Measurements from ENCODE around the gene BCL3. TPM values are rescaled to one million over a fixed set of nuclear protein-coding genes. Genes with fewer than 3 reads are reported as not detected.

BCL3 gene
- total and polyA plus RNA-seq, 2 of the 13 experiments (the other 11 are each of a cell fraction or from before 2014, with no cell fraction given) = 2.3 to 4.0 TPM

DNA sequence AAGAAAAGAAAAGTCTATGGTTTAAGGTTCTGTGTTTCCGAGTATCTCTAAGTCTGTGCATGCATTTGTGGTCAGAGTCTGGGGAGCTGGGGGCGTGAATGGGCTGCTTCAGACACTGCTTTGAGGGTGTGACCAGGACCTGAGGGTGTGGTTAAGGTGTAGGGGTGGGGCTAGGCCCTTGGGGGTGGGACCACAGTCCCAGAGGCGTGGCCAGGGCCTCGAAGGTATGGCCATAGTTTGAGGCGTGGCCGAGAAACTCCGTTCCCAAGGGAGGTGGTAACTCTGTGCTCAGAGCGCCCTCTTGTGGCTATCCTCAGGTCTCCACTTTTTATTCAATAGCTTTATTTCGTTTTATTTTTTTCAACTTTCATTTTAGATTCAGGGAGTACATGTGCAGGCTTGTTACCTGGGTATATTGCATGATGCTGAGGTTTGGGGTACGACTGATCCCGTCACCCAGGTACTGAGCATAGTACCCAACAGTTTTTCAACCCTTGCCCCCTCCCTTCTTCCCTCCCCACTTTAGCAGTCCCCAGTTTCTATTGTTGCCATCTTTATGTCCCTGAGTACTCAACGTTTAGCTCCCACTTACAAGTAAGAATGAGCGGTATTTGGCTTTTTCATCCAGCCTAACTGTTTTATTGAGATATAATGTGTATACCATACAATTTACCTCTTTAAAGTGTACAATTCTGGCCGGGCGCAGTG, 22.2 kb downstream of the BCL3 start (continued):
- 0 out of 2 replicates have a peak, but pooled peaks have one; percentile 21 for TF ChIP-seq ZNF574 (CRISPR knock-in tag; IDR thresholded peaks at IDR 0.05)
- no peak for TF ChIP-seq SP5 (CRISPR knock-in tag; IDR thresholded peaks at IDR 0.05; ENCODE audit: borderline replicate concordance, low read depth)
- peak; percentile 42; the same call in 1 of the 2 replicates for TF ChIP-seq SALL1 (CRISPR knock-in tag; IDR thresholded peaks at IDR 0.05)
- TF ChIP-seq TAF15 (IDR thresholded peaks at IDR 0.05; ENCODE audit: low read depth, low read length, poor library complexity, severe bottlenecking) = no peak
- TF ChIP-seq ZSCAN31 (CRISPR knock-in tag; IDR thresholded peaks at IDR 0.05; ENCODE audit: low read depth) = peak; percentile 33; the same call in 1 of the 2 replicates
- TF ChIP-seq ZNF746 (CRISPR knock-in tag; IDR thresholded peaks at IDR 0.05) = no peak
- no peak for TF ChIP-seq RNF2 (conservative IDR thresholded peaks at IDR 0.05; ENCODE audit: low read depth)
- TF ChIP-seq MTERF4 (CRISPR knock-in tag; IDR thresholded peaks at IDR 0.05) = no peak
- no peak for TF ChIP-seq ZNF33A (CRISPR knock-in tag; IDR thresholded peaks at IDR 0.05; ENCODE audit: borderline replicate concordance)
- TF ChIP-seq RNF219 (CRISPR knock-in tag; IDR thresholded peaks at IDR 0.05) = no peak
- peak; percentile 48; the same call in 1 of the 2 replicates for TF ChIP-seq ZNF770 (CRISPR knock-in tag; IDR thresholded peaks at IDR 0.05)
- no peak for TF ChIP-seq SETDB1 (CRISPR knock-in tag; IDR thresholded peaks at IDR 0.05; ENCODE audit: borderline replicate concordance)
- no peak for TF ChIP-seq IRF2 (CRISPR knock-in tag; IDR thresholded peaks at IDR 0.05)
- TF ChIP-seq POGZ (CRISPR knock-in tag; IDR thresholded peaks at IDR 0.05) = no peak
- TF ChIP-seq NFE2 (CRISPR knock-in tag; IDR thresholded peaks at IDR 0.05) = no peak
- no peak for TF ChIP-seq ZNF317 (CRISPR knock-in tag; IDR thresholded peaks at IDR 0.05)
- TF ChIP-seq TOE1 (CRISPR knock-in tag; IDR thresholded peaks at IDR 0.05) = no peak
- no peak for TF ChIP-seq TEF (CRISPR knock-in tag; IDR thresholded peaks at IDR 0.05)
- TF ChIP-seq CAMTA2 (CRISPR knock-in tag; IDR thresholded peaks at IDR 0.05; ENCODE audit: borderline replicate concordance) = no peak
- TF ChIP-seq ZNF891 (CRISPR knock-in tag; IDR thresholded peaks at IDR 0.05) = no peak
- TF ChIP-seq NCOA1 (CRISPR knock-in tag; IDR thresholded peaks at IDR 0.05) = no peak
- peak; percentile 96 for TF ChIP-seq STAG1 (CRISPR knock-in tag; IDR thresholded peaks at IDR 0.05)
